ENCODE measurements around the gene FOSL1. TPM values are rescaled to one million over a fixed set of nuclear protein-coding genes. Genes with fewer than 3 reads are reported as not detected.

Gene FOSL1
- total RNA-seq, 1 experiment from 2014 or later, result 125 TPM

GRCh38 chr11:65860278-65861164 lies 39.7 kb downstream of the FOSL1 start, which contains the start of gene MUS81:
TSS of gene MUS81 (plus strand) at chr11:65860433. CDS start at chr11:65860754, 321 bp downstream.
- peak within 1 kb of the TSS; percentile 99 for H3K9ac ChIP-seq (ENCODE audit: low read length)
- BruUV-seq (replicated peaks), result no TSS peak
- peaks cover 12% of the 10 kb centered on the region; the same call in 1 of the 2 replicates for H4K20me1 ChIP-seq (ENCODE audit: insufficient read depth)
- peaks cover 17 to 30% of the 10 kb centered on the region in 2 experiments for H3K36me3 ChIP-seq (ENCODE audit: control insufficient read depth in 1 of 2, insufficient read depth in 2 of 2, low read length in 2 of 2)
- peak within 1 kb of the TSS; percentile 77 for H3K4me2 ChIP-seq (ENCODE audit: low read length)
- peak; percentile 59 for ATAC-seq
- no peaks in the 10 kb centered on the region for H3K9me3 ChIP-seq (ENCODE audit: control insufficient read depth in 1 of 2, insufficient read depth in 1 of 2, low read depth in 1 of 2, low read length in 2 of 2)
- ChIA-PET CTCF (interaction anchor here (0.6 to 4.3 kb wide), 33 partner anchors 9 to 301 kb away, joined by 3 to 82 read pairs (median 5); partner anchors contain the start of genes AP5B1, CCDC85B, FIBP and KAT5), RAD21 (ENCODE audit: low non-redundant PET in 1 of 2, low total read pairs in 2 of 2, uncharacterized antibody in 2 of 2, unreplicated experiment in 2 of 2) (interaction anchor here in 1 of 2 experiments (1.2 kb wide), 1 partner anchor 148 kb away, joined by 4 read pairs; the partner anchor contains the start of gene KAT5), POLR2A (interaction anchor here (0.9 to 5.3 kb wide), 17 partner anchors 9 to 438 kb away, joined by 3 to 84 read pairs (median 6); partner anchors contain the start of genes BANF1, CCDC85B, FIBP and FOSL1)
- DNase-seq (ENCODE audit: low read depth, low spot score), result peak; percentile 99
- peak within 1 kb of the TSS; percentile 50 for H2AFZ ChIP-seq (ENCODE audit: low read depth, low read length, poor library complexity, severe bottlenecking)
- H3K4me1 ChIP-seq (ENCODE audit: control insufficient read depth in 1 of 2, insufficient read depth in 2 of 2, low read length in 2 of 2), result peaks cover 23 to 42% of the 10 kb centered on the region in 2 experiments
- H3K27me3 ChIP-seq (ENCODE audit: insufficient read depth, low read length), result no peaks in the 10 kb centered on the region
- H3K79me2 ChIP-seq (ENCODE audit: insufficient read depth, low read length), result peaks cover 46% of the 10 kb centered on the region
- peak within 1 kb of the TSS; percentile 85 to 100 for H3K4me3 ChIP-seq (replicated peaks in 1 of 2; ENCODE audit: low read depth in 1 of 2, low read length in 2 of 2)
- peak within 1 kb of the TSS; percentile 97 for H3K27ac ChIP-seq (ENCODE audit: low read depth, low read length)
- intact Hi-C loops (cut with micrococcal nuclease), result loop anchor here (1.0 kb wide), 1 partner anchor 142 kb away; the partner anchor contains the start of genes BANF1 and EIF1AD
- H3K9me2 ChIP-seq (ENCODE audit: insufficient read depth), result no peaks in the 10 kb centered on the region
- TF ChIP-seq EZH2 (IDR thresholded peaks at IDR 0.05), result no peak
- TF ChIP-seq SP1 (IDR thresholded peaks at IDR 0.05; ENCODE audit: low read depth), result no peak
- TF ChIP-seq ZFX (IDR thresholded peaks at IDR 0.05), result peak; percentile 74; the same call in 1 of the 2 replicates
- TF ChIP-seq POLR2A (IDR thresholded peaks at IDR 0.05; ENCODE audit: borderline replicate concordance, extremely low read depth, insufficient read depth, insufficient read length), result no peak
- no peak for TF ChIP-seq ZBTB33 (IDR thresholded peaks at IDR 0.05; ENCODE audit: extremely low read depth, insufficient replicate concordance, low read length)
- TF ChIP-seq POLR2AphosphoS5 (IDR thresholded peaks at IDR 0.05; ENCODE audit: low read depth, low read length), result peak; percentile 69
- no peak for TF ChIP-seq JUND (IDR thresholded peaks at IDR 0.05)
- no peak for TF ChIP-seq MAX (IDR thresholded peaks at IDR 0.05)
- TF ChIP-seq EZH2phosphoT487 (IDR thresholded peaks at IDR 0.05; ENCODE audit: borderline replicate concordance), result no peak
- peak; percentile 86 for TF ChIP-seq YY1 (IDR thresholded peaks at IDR 0.05; ENCODE audit: extremely low read depth, insufficient replicate concordance, low read depth, low read length)
- no peak for TF ChIP-seq ZNF274 (IDR thresholded peaks at IDR 0.05; ENCODE audit: low read depth, low read length)
- TF ChIP-seq REST (IDR thresholded peaks at IDR 0.05; ENCODE audit: low read depth), result no peak
- TF ChIP-seq ELF1 (IDR thresholded peaks at IDR 0.05; ENCODE audit: borderline replicate concordance, low read depth), result no peak
- no peak for TF ChIP-seq ATF3 (IDR thresholded peaks at IDR 0.05)
- peak; percentile 43 for TF ChIP-seq TCF7L2 (IDR thresholded peaks at IDR 0.05; ENCODE audit: borderline replicate concordance, extremely low read depth, insufficient read depth, insufficient read length)
- TF ChIP-seq CTCF (IDR thresholded peaks at IDR 0.05 in 2 of 3, conservative IDR thresholded peaks at IDR 0.05 in 1 of 3; ENCODE audit: borderline replicate concordance in 1 of 3, insufficient read depth in 1 of 3, low read depth in 2 of 3, low read length in 2 of 3), result peak in 2 of 3 experiments; percentile 83 to 93; a peak in 4 of 6 replicates
